SK-MEL-5 (cell line): ENCODE data around the gene CSF2. TPM values are rescaled to one million over a fixed set of nuclear protein-coding genes. Genes with fewer than 3 reads are reported as not detected.
A peak's percentile ranks its signal among the peaks of the same experiment; 100 is the strongest.

Source experiments
- DNase-seq: peaks from one replicate; pipeline ENCODE4 v3.0.0-alpha.2; 2016; ENCODE audit warnings: low read depth, low spot score
- in situ Hi-C: cut with HindIII; loops from 2 replicates; pipeline ENCODE4 v1.10.0; 2016; ENCODE audit warnings: low sequenced_read_pairs, high pct_unique_total_duplicates, low pct_unique_long_range_greater_than_20kb
- total RNA-seq: library from RNA; depleted of rRNA; stranded (reverse); fragments of >200 nt; shearing (Covaris generic); gene quantifications from 2 replicates; pipeline ENCODE4 v1.2.3, GENCODE V29; 2014

Gene CSF2
- total RNA-seq, 1 experiment from 2014 or later = not detected

- in situ Hi-C loops = no loop called here
- DNase-seq = no peak
Measured at GRCh38 chr5:132052520-132052919, 21.1 kb upstream of the CSF2 start.

- no peak for DNase-seq
- in situ Hi-C loops = no loop called here
Measured at GRCh38 chr5:132053483-132053882, 20.1 kb upstream of the CSF2 start.

- in situ Hi-C loops = no loop called here
- no peak for DNase-seq
Measured at GRCh38 chr5:132054031-132054696, 19.4 kb upstream of the CSF2 start.

GRCh38 chr5:132054697-132055440, 18.7 kb upstream of the CSF2 start:
- in situ Hi-C loops = no loop called here

GRCh38 chr5:132055441-132055807, 18.2 kb upstream of the CSF2 start:
- in situ Hi-C loops = no loop called here
- no peak for DNase-seq

More at GRCh38 chr5:132054697-132055440, 18.7 kb upstream of the CSF2 start:
- no peak for DNase-seq

GRCh38 chr5:132055808-132056609, 17.6 kb upstream of the CSF2 start:
- DNase-seq = no peak
- in situ Hi-C loops = no loop called here

- DNase-seq = no peak
- in situ Hi-C loops = no loop called here
Measured at GRCh38 chr5:132056610-132057497, 16.7 kb upstream of the CSF2 start.

- no peak for DNase-seq
- in situ Hi-C loops = no loop called here
Measured at GRCh38 chr5:132057498-132058255, 15.9 kb upstream of the CSF2 start.

GRCh38 chr5:132058646-132059042, 14.9 kb upstream of the CSF2 start:
- in situ Hi-C loops = no loop called here
- no peak for DNase-seq

- in situ Hi-C loops = no loop called here
- DNase-seq = no peak
Measured at GRCh38 chr5:132059043-132059695, 14.4 kb upstream of the CSF2 start.

GRCh38 chr5:132059696-132060500, 13.7 kb upstream of the CSF2 start:
- DNase-seq = no peak
- in situ Hi-C loops = no loop called here

- DNase-seq = no peak
- in situ Hi-C loops = no loop called here
Measured at GRCh38 chr5:132060501-132061161, 13.0 kb upstream of the CSF2 start, which contains the start of gene IL3. IL3 (plus strand) TSS chr5:132060655; CDS start chr5:132060707, 52 bp downstream.

- DNase-seq = peak; percentile 66
- in situ Hi-C loops = no loop called here
Measured at GRCh38 chr5:132063090-132063911, 10.3 kb upstream of the CSF2 start.

GRCh38 chr5:132064140-132064539, 9.4 kb upstream of the CSF2 start:
- in situ Hi-C loops = no loop called here
- DNase-seq = no peak
